Right renal cortex interstitium (tissue), 3 donors: ENCODE measurements around the gene GPS1. TPM values are rescaled to one million over a fixed set of nuclear protein-coding genes. Genes with fewer than 3 reads are reported as not detected.

Experiments
- DNase-seq, 3 donors: peaks; one replicate each; pipeline ENCODE4 v3.0.0-alpha.2; 2013; ENCODE audit warnings: low read depth in 3 of 3, low spot score in 2 of 3
- polyA plus RNA-seq, 3 donors: library from polyadenylated mRNA; unstranded; fragments of 120-200 nt; gene quantifications; one replicate each; pipeline ENCODE4 v1.2.1, GENCODE V29; 2013; ENCODE audit not compliant: insufficient read length in 3 of 3

Gene GPS1
- polyA plus RNA-seq, 3 donors, result 96.7 to 104 (median 103) TPM

GRCh38 chr17:82056729-82057621, 5.3 kb downstream of the GPS1 start:
- no peak for DNase-seq

- DNase-seq, result no peak
These were observed 6.6 kb downstream of the GPS1 start for GRCh38 chr17:82058230-82058854.

- no peak for DNase-seq
These were observed 7.2 kb downstream of the GPS1 start for GRCh38 chr17:82058855-82059249.

DNA sequence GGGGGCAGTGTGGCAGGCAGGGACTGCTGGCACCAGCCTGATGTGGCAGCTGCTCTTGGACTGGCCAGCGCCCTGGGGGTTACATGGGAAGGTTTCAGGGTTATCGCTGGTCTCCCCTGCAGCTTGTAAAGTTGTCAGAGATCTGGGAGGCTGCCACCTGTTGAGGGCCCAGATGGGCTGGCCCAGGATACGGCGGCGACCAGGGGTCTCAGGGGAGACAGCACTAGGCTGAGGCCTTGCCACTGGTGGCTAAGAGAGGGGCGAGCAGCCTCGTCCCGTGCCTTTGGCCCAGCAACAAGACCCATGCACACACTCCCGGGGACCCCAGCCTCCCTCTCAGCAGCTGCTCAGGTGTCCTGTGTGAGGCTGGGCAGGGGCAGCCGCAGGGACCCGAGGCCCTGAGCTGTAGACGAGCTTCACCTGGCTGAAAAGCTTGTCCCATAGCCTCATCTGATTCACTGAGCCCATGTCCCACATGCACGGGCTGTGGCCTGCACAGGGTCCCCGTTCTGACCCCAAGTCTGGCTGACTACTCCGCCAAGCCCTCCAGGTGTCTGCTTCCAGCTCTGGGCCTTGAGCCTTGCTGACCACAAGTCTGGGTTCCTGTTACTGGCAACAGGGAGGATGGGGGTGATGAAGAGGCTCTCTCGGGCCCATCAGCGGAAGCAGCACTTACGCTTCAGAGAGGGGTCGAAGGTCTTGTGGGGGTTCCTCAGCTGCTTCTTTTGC, 7.7 kb downstream of the GPS1 start:
- no peak for DNase-seq

GRCh38 chr17:82060001-82060380, 8.3 kb downstream of the GPS1 start:
- DNase-seq, result no peak

GRCh38 chr17:82060614-82061013, 8.9 kb downstream of the GPS1 start:
- no peak for DNase-seq

DNA sequence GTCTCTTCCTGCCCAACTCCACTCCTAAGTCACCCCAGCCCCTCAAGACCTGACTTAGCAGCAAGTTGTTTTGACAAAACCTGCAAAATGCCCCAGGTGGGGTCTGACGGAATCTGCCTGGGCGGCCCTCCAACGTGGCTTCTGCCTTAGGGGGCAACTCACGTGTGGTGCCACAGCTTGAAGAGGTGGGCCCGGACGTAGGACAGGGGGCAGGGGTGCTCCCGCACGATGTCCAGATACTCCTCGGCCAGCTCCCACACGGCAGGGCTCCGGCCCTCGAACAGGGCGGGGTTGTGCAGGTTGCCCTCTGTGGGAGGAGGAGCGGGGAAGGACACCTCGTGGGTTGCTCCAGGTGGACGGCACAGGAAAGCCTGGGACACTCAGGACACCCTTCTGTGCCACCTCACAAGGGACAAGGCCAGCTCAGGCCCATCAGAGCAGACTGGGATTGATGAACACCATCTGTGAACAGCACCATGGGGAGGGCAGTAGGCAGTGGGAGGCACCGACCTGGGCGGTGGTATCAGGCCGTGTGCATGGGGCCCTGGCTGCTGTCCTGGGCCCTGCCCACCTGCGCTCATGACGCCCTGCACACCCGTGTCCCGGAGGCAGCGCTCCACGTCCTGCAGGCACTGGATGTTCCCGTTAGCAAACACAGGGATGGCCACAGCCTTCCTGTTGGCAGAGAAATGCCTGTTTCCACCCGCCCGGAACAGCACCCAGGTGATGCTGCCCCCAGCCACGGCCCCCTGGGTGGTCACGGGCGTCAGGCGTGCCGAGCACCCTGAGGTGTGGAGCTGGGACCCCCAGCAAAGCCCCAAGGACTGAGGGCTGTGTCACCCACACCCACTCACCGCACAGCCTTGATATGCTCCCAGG, 9.6 kb downstream of the GPS1 start:
- no peak for DNase-seq

- no peak for DNase-seq
These were observed 10.6 kb downstream of the GPS1 start for GRCh38 chr17:82062076-82062983.

GRCh38 chr17:82062984-82063368, 11.3 kb downstream of the GPS1 start:
- DNase-seq, result no peak

- no peak for DNase-seq
These were observed 12.0 kb downstream of the GPS1 start for GRCh38 chr17:82063424-82064415.

GRCh38 chr17:82064433-82065192, 12.9 kb downstream of the GPS1 start:
- no peak for DNase-seq

- DNase-seq, result no peak
These were observed 13.5 kb downstream of the GPS1 start for GRCh38 chr17:82065193-82065637.

DNA sequence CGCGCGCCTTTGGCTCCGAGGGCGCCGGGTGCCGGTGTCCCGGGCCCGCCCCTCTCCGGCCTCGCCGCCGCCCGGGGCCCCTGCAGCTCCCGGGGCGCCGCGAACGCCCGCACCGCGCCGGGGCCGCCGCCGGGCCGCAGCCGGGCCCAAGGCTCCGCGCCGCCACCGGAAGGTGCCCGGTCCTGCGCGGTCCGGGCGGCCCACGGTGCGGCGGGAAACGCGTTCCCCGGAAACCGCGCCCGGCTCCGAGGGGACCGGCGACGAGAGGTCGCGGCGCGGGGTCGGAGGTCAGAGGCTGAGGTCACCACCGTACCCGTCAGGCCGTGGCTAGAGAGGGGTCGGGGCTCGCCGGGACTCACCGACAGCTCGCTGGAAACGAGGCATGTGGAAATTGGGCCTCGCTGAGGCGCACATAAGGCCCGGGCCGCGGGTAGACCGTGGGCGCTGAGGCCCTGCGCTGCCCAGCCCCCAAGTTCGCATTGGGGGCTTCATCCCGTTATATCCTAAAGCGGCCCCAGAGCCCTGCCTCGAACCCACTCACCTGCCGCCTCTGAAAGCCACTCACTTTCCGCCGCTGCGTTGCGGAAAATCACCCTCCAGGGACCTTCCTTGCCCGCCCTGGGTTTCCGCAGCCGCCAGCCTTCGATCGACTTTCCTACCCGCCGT, 14.1 kb downstream of the GPS1 start, which contains the start of gene DUS1L:
TSS of gene DUS1L (minus strand) at position 167 of the 666 bp plus-strand sequence. CDS start 745 bp downstream, outside the sequence.
- peak in 2 of 3 donors; percentile 15 to 16 for DNase-seq

DNA sequence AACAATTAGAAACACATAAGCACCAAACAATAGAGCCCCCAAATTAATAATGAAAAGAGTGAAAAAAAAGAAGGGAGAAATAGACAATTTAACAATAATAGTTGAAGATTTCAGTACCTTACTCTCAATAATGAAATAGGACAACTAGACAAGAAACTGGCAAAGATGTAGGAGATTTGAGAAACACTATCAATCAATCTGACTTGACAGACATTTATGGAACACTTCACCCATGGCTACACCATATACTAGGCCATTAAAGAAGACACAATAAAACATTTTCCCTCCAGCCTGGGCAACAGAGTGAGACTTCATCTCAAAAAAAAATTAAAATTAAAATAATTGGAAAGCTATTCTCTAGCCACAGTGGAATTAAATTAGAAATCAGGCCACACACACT, 18.9 kb downstream of the GPS1 start:
- no peak for DNase-seq

- DNase-seq, result no peak
These were observed 21.1 kb downstream of the GPS1 start for GRCh38 chr17:82072827-82073226.

DNA sequence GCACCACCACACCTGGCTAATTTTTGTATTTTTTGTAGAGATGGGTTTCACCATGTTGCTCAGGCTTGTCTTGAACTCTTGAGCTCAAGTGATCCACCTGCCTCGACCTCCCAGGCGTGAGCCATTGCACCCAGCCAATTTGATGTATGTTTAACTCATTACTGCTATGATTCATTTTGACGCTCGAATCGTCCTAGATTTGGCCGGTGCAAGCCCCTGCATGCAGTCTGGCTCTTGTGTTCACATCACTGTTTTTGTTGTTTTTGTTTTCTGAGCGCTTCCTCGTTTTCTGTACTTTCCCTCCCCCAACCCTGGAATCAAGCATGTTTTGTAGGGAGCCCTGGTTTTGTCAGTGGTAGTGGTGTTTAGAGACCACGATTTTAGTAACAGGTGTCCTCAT, 21.7 kb downstream of the GPS1 start:
- no peak for DNase-seq
